H9 (cell line): Measurements from ENCODE around the gene NDRG2. TPM values are rescaled to one million over a fixed set of nuclear protein-coding genes. Genes with fewer than 3 reads are reported as not detected.

Experiments
- DNase-seq: peaks from one replicate; pipeline ENCODE4 v3.0.0-alpha.2; 2017
- H2AFZ ChIP-seq: one replicate; pipeline ENCODE4 v1.6.1; 2013; ENCODE audit warnings: mild to moderate bottlenecking, low read length, control low read depth, moderate library complexity
- H2AK5ac ChIP-seq: 2 replicates; pipeline ENCODE4 v1.6.1; 2013; ENCODE audit warnings: low read length, control low read depth, mixed read lengths; ENCODE audit not compliant: insufficient read length
- H2BK120ac ChIP-seq: one replicate; pipeline ENCODE4 v1.6.1; 2013; ENCODE audit warnings: low read depth, mild to moderate bottlenecking, low read length, control low read depth, inconsistent platforms; ENCODE audit not compliant: poor library complexity, severe bottlenecking
- H2BK12ac ChIP-seq: 2 replicates; pipeline ENCODE4 v1.6.1; 2013; ENCODE audit warnings: low read length, control low read depth, mixed read lengths, low read depth; ENCODE audit not compliant: insufficient read length
- H2BK15ac ChIP-seq: 2 replicates; pipeline ENCODE4 v1.6.1; 2013; ENCODE audit warnings: low read depth, low read length, control low read depth
- H2BK20ac ChIP-seq: one replicate; pipeline ENCODE4 v1.6.1; 2013; ENCODE audit warnings: low read depth, mild to moderate bottlenecking, low read length, control low read depth, inconsistent platforms; ENCODE audit not compliant: poor library complexity, severe bottlenecking
- H2BK5ac ChIP-seq: 2 replicates; pipeline ENCODE4 v1.6.1; 2013; ENCODE audit warnings: low read length, control low read depth, mixed read lengths; ENCODE audit not compliant: insufficient read length
- H3K14ac ChIP-seq: 2 replicates; pipeline ENCODE4 v1.6.1; 2013; ENCODE audit warnings: low read length, control low read depth; ENCODE audit not compliant: insufficient read depth
- H3K18ac ChIP-seq: 2 replicates; pipeline ENCODE4 v1.6.1; 2013; ENCODE audit warnings: low read depth, mild to moderate bottlenecking, mixed read lengths, low read length, control low read depth; ENCODE audit not compliant: insufficient read length
- H3K23ac ChIP-seq: 2 replicates; pipeline ENCODE4 v1.6.1; 2013; ENCODE audit warnings: low read length, control low read depth, mixed read lengths, low read depth; ENCODE audit not compliant: insufficient read length
- H3K23me2 ChIP-seq: 2 replicates; pipeline ENCODE4 v1.6.1; 2013; ENCODE audit warnings: low read depth, mild to moderate bottlenecking, mixed read lengths, low read length, control low read depth; ENCODE audit not compliant: insufficient read length, poor library complexity, severe bottlenecking
- H3K27ac ChIP-seq: 2 replicates; pipeline ENCODE4 v1.5.1; 2013; ENCODE audit warnings: low read length, control low read depth, mixed read lengths, low read depth; ENCODE audit not compliant: insufficient read length
- H3K27me3 ChIP-seq: 2 replicates; pipeline ENCODE4 v1.6.1; 2013; ENCODE audit warnings: low read length, control low read depth, inconsistent platforms; ENCODE audit not compliant: insufficient read depth
- H3K4ac ChIP-seq: 2 replicates; pipeline ENCODE4 v1.6.1; 2013; ENCODE audit warnings: low read depth, mild to moderate bottlenecking, control low read depth, inconsistent platforms, low read length, moderate library complexity
- H3K4me1 ChIP-seq: 2 replicates; pipeline ENCODE4 v1.6.1; 2013; ENCODE audit warnings: low read length, control low read depth, inconsistent platforms; ENCODE audit not compliant: insufficient read depth
- H3K4me2 ChIP-seq: 2 replicates; pipeline ENCODE4 v1.6.1; 2013; ENCODE audit warnings: low read length, control low read depth, mixed read lengths; ENCODE audit not compliant: insufficient read length, insufficient read depth
- H3K56ac ChIP-seq: 2 replicates; pipeline ENCODE4 v1.6.1; 2013; ENCODE audit warnings: low read depth, mild to moderate bottlenecking, mixed read lengths, low read length, control low read depth; ENCODE audit not compliant: insufficient read length
- H3K79me1 ChIP-seq: 2 replicates; pipeline ENCODE4 v1.6.1; 2013; ENCODE audit warnings: low read depth, mild to moderate bottlenecking, moderate library complexity, low read length, control low read depth, inconsistent platforms; ENCODE audit not compliant: insufficient read depth, poor library complexity, severe bottlenecking
- H3K79me2 ChIP-seq: 2 replicates; pipeline ENCODE4 v1.6.1; 2013; ENCODE audit warnings: low read length, control low read depth, inconsistent platforms; ENCODE audit not compliant: insufficient read depth
- H3K9ac ChIP-seq: 2 replicates; pipeline ENCODE4 v1.6.1; 2013; ENCODE audit warnings: low read length, control low read depth, mixed read lengths; ENCODE audit not compliant: insufficient read length; ENCODE audit errors: extremely low read depth
- H3K9me3 ChIP-seq: one replicate; pipeline ENCODE4 v1.6.1; 2013; ENCODE audit warnings: low read depth, low read length, inconsistent platforms; ENCODE audit not compliant: control insufficient read depth
- H3T11ph ChIP-seq: one replicate; pipeline ENCODE4 v1.6.1; 2013; ENCODE audit warnings: mild to moderate bottlenecking, low read length, control low read depth, inconsistent platforms
- H4K20me1 ChIP-seq: one replicate; pipeline ENCODE4 v1.6.1; 2013; ENCODE audit not compliant: control insufficient read depth, insufficient read length, insufficient read depth
- H4K5ac ChIP-seq: 2 replicates; pipeline ENCODE4 v1.6.1; 2013; ENCODE audit warnings: low read depth, mild to moderate bottlenecking, mixed read lengths, low read length, control low read depth; ENCODE audit not compliant: insufficient read length
- H4K8ac ChIP-seq: replicated peaks from 2 replicates; pipeline ENCODE4 v1.6.1; 2013; ENCODE audit warnings: low read length, control low read depth, mixed read lengths, low read depth; ENCODE audit not compliant: insufficient read length
- H4K91ac ChIP-seq: 2 replicates; pipeline ENCODE4 v1.6.1; 2013; ENCODE audit warnings: low read depth, mild to moderate bottlenecking, moderate library complexity, mixed read lengths, low read length, control low read depth; ENCODE audit not compliant: insufficient read length
- H3K27ac Mint-ChIP-seq, 3 experiments: 2 replicates in 2 of 3; 3 replicates in 1 of 3; pipeline ENCODE4 v1.8.0; 2020 to 2021; ENCODE audit warnings: mixed read lengths in 3 of 3, mild to moderate bottlenecking in 1 of 3, moderate library complexity in 1 of 3
- H3K27me3 Mint-ChIP-seq: 2 replicates; pipeline ENCODE4 v1.8.0; 2021; ENCODE audit warnings: low read depth, mild to moderate bottlenecking, moderate library complexity, mixed read lengths
- H3K36me3 Mint-ChIP-seq, 3 experiments: 2 replicates in 2 of 3; 3 replicates in 1 of 3; pipeline ENCODE4 v1.8.0; 2020 to 2021; ENCODE audit warnings: low read depth in 3 of 3, mixed read lengths in 3 of 3; ENCODE audit not compliant: insufficient read depth in 1 of 3
- H3K4me1 Mint-ChIP-seq, 2 experiments: 2 replicates each; pipeline ENCODE4 v1.8.0; 2020; ENCODE audit warnings: mixed read lengths in 2 of 2
- H3K4me3 Mint-ChIP-seq, 2 experiments: 2 replicates in 1 of 2; 3 replicates in 1 of 2; pipeline ENCODE4 v1.8.0; 2020 to 2021; ENCODE audit warnings: mild to moderate bottlenecking in 2 of 2, mixed read lengths in 2 of 2, moderate library complexity in 1 of 2
- H3K9me3 Mint-ChIP-seq, 2 experiments: 2 replicates in 1 of 2; 3 replicates in 1 of 2; pipeline ENCODE4 v1.8.0; 2020; ENCODE audit warnings: mild to moderate bottlenecking in 2 of 2, mixed read lengths in 2 of 2, moderate library complexity in 1 of 2
- WGBS: extraction: QIAGEN DNeasy Blood & Tissue Kit; methylation state at CpG from one replicate; pipeline ENCODE4 v1.1.7; 2013; ENCODE audit warnings: missing lambda C conversion rate, low lambda C conversion rate, mixed read lengths; ENCODE audit not compliant: insufficient read length; ENCODE audit errors: extremely low coverage; 5-methylcytosine and 5-hydroxymethylcytosine counted together
- total RNA-seq: library from RNA; stranded (reverse); gene quantifications from 2 replicates; pipeline ENCODE4 v1.2.1, GENCODE V29; 2021
- TF ChIP-seq, protein P1 (sequence below): fragments of 200-600 bp; sonication (generic); conservative IDR thresholded peaks from 3 replicates; pipeline ENCODE4 v1.8.0; 2021; ENCODE audit warnings: antibody characterized with exemption, mild to moderate bottlenecking

The NDRG2 gene
- total RNA-seq, 1 experiment from 2014 or later = 20.6 TPM

DNA sequence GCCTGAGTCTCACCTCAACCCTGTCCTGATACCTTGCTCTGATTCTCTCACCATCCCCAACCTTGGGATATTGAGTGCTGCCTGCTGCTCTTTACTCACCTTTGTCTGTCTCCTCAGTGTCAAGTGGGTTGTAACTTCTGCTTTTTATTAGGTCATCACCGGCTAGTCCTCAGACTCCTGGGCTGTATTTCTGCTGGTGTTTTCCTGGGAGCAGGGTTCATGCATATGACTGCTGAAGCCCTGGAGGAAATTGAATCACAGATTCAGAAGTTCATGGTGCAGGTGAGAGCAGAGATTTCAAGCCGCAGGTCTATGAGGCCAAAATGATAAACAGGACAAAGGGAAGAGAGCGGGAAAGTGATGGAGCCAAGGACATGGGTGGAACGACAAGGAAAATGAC is 25.3 kb downstream of the NDRG2 start:
- Histone ChIP-seq H3K9me3 (no peaks in the 10 kb centered on the region), H4K91ac (no peak overlapping the region), H3K4me2 (no peak overlapping the region), H3K23ac (no peak overlapping the region), H3K9ac (no peak overlapping the region), H2AK5ac (no peak overlapping the region), H3K18ac (no peak overlapping the region), H4K5ac (no peak overlapping the region), H2BK15ac (no peak overlapping the region), H4K20me1 (no peaks in the 10 kb centered on the region), H3K23me2 (no peaks in the 10 kb centered on the region), H2BK120ac (no peak overlapping the region), H4K8ac (no peak overlapping the region), H2BK12ac (no peak overlapping the region), H3T11ph (no peak overlapping the region), H3K4ac (no peak overlapping the region), H2BK20ac (no peak overlapping the region), H3K27me3 (no peaks in the 10 kb centered on the region), H3K14ac (no peak overlapping the region), H3K79me1 (no peaks in the 10 kb centered on the region), H3K4me1 (no peaks in the 10 kb centered on the region), H3K79me2 (no peaks in the 10 kb centered on the region), H3K27ac (no peak overlapping the region), H2BK5ac (no peak overlapping the region), H2AFZ (no peak overlapping the region), H3K56ac (no peak overlapping the region)
- DNase-seq = no peak
- H3K4me3 Mint-ChIP-seq = no peak overlapping the region
- no peaks in the 10 kb centered on the region for H3K9me3 Mint-ChIP-seq
- WGBS = no CpG with 5 or more reads among the region's 4 CpGs
- H3K4me1 Mint-ChIP-seq = peaks cover 17 to 19% of the 10 kb centered on the region in 2 experiments
- no peaks in the 10 kb centered on the region; the same call in 1 of the 2 replicates for H3K27me3 Mint-ChIP-seq
- TF ChIP-seq, protein P1, sequence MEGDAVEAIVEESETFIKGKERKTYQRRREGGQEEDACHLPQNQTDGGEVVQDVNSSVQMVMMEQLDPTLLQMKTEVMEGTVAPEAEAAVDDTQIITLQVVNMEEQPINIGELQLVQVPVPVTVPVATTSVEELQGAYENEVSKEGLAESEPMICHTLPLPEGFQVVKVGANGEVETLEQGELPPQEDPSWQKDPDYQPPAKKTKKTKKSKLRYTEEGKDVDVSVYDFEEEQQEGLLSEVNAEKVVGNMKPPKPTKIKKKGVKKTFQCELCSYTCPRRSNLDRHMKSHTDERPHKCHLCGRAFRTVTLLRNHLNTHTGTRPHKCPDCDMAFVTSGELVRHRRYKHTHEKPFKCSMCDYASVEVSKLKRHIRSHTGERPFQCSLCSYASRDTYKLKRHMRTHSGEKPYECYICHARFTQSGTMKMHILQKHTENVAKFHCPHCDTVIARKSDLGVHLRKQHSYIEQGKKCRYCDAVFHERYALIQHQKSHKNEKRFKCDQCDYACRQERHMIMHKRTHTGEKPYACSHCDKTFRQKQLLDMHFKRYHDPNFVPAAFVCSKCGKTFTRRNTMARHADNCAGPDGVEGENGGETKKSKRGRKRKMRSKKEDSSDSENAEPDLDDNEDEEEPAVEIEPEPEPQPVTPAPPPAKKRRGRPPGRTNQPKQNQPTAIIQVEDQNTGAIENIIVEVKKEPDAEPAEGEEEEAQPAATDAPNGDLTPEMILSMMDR = no peak
- no peak overlapping the region for H3K27ac Mint-ChIP-seq
- peaks cover 14 to 24% (median 22%) of the 10 kb centered on the region in 3 experiments; a peak in 5 of 7 replicates for H3K36me3 Mint-ChIP-seq
